NCI-H1092 (cell line): Measurements from ENCODE around the gene HMGCL.
A peak's percentile ranks its signal among the peaks of the same experiment; 100 is the strongest.

Source experiments
- DNase-seq: peaks from one replicate; lab custom pipeline; 2025; lab: John Stamatoyannopoulos, UW

The HMGCL gene

GRCh38 chr1:23774174-23774880 is 50.9 kb downstream of the HMGCL start:
- DNase-seq: no peak

- no peak for DNase-seq
Observed at GRCh38 chr1:23772854-23773242, 52.4 kb downstream of the HMGCL start.

- peak; percentile 75 for DNase-seq
Observed at GRCh38 chr1:23772049-23772853, 53.0 kb downstream of the HMGCL start.

- DNase-seq: no peak
Observed at GRCh38 chr1:23768733-23769132, 56.5 kb downstream of the HMGCL start.

GRCh38 chr1:23763041-23763577 is 62.1 kb downstream of the HMGCL start:
- no peak for DNase-seq

- DNase-seq: no peak
Observed at GRCh38 chr1:23759277-23759676, 66.0 kb downstream of the HMGCL start.

GRCh38 chr1:23757812-23758211 is 67.4 kb downstream of the HMGCL start:
- DNase-seq: no peak

- DNase-seq: no peak
Observed at GRCh38 chr1:23756676-23757075, 68.6 kb downstream of the HMGCL start.

- DNase-seq: no peak
Observed at GRCh38 chr1:23752909-23753308, 72.3 kb downstream of the HMGCL start.
